ENCODE results near the gene ZCRB1. TPM values are rescaled to one million over a fixed set of nuclear protein-coding genes. Genes with fewer than 3 reads are reported as not detected.

The ZCRB1 gene
- total and polyA plus RNA-seq, 2 experiments from 2014 or later, result 18.1 to 256 TPM

DNA sequence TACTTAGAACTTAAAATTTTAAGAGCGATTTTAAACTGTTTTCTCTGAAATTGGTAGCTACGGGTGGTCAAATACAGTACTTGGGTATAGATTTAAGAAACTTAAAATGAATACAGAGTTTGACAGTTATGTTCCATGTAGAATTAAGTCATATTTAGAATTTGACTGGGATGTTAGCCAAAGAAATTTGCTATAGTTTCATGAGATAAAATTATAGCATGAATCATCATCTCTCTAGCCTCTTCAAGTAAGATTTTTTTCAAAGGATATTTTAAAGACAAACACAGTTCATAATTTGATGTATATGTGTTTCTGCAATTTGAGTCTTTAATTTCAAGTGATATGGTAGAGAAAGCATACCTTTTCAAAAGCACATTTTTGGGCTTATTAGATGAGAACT, 41.0 kb downstream of the ZCRB1 start:
- Histone ChIP-seq H3K79me2 (replicated peaks; ENCODE audit: insufficient read depth) (no peaks in the 10 kb centered on the region), H3K27ac (ENCODE audit: low read depth) (no peak overlapping the region), H3F3A (replicated peaks; ENCODE audit: low read depth) (no peaks in the 10 kb centered on the region), H3K36me3 (ENCODE audit: insufficient read depth) (no peaks in the 10 kb centered on the region), H3K4me2 (no peak overlapping the region), H3K27me3 (ENCODE audit: insufficient read depth) (no peaks in the 10 kb centered on the region), H3K4me1 (ENCODE audit: insufficient read depth) (no peaks in the 10 kb centered on the region), H3K4me3 (no peak overlapping the region), H4K20me1 (replicated peaks; ENCODE audit: insufficient read depth) (no peaks in the 10 kb centered on the region), H2AFZ (no peak overlapping the region), H3K9me2 (ENCODE audit: insufficient read depth) (no peaks in the 10 kb centered on the region)
- no peak for TF ChIP-seq ZNF114 (CRISPR knock-in tag; IDR thresholded peaks at IDR 0.05)
- no peak for TF ChIP-seq CREB1 (CRISPR knock-in tag; IDR thresholded peaks at IDR 0.05; ENCODE audit: low read depth)
- H3K36me3 Mint-ChIP-seq (ENCODE audit: low read depth), result no peaks in the 10 kb centered on the region
- H3K4me1 Mint-ChIP-seq, result no peaks in the 10 kb centered on the region
- H3K9me3 Mint-ChIP-seq, result no peaks in the 10 kb centered on the region
- ATAC-seq, result no peak
- H3K27ac Mint-ChIP-seq, result no peak overlapping the region
- H3K27me3 Mint-ChIP-seq (ENCODE audit: insufficient read depth, low read depth, poor library complexity), result no peaks in the 10 kb centered on the region
- DNase-seq (ENCODE audit: low spot score), result no peak
- no peak overlapping the region for H3K4me3 Mint-ChIP-seq

- Histone ChIP-seq H3K4me3 (no peak overlapping the region), H3K27me3 (ENCODE audit: insufficient read depth) (no peaks in the 10 kb centered on the region), H3F3A (replicated peaks; ENCODE audit: low read depth) (no peaks in the 10 kb centered on the region), H3K4me2 (no peak overlapping the region), H4K20me1 (replicated peaks; ENCODE audit: insufficient read depth) (no peaks in the 10 kb centered on the region), H3K4me1 (ENCODE audit: insufficient read depth) (no peaks in the 10 kb centered on the region), H3K36me3 (ENCODE audit: insufficient read depth) (no peaks in the 10 kb centered on the region), H3K79me2 (replicated peaks; ENCODE audit: insufficient read depth) (no peaks in the 10 kb centered on the region), H3K27ac (ENCODE audit: low read depth) (no peak overlapping the region), H3K9me2 (ENCODE audit: insufficient read depth) (no peaks in the 10 kb centered on the region), H2AFZ (no peak overlapping the region)
- no peak overlapping the region for H3K4me3 Mint-ChIP-seq
- ATAC-seq (no peak), DNase-seq (ENCODE audit: low spot score) (no peak)
- no peaks in the 10 kb centered on the region for H3K9me3 Mint-ChIP-seq
- H3K27ac Mint-ChIP-seq, result no peak overlapping the region
- no peaks in the 10 kb centered on the region for H3K4me1 Mint-ChIP-seq
- no peaks in the 10 kb centered on the region for H3K27me3 Mint-ChIP-seq (ENCODE audit: insufficient read depth, low read depth, poor library complexity)
- no peaks in the 10 kb centered on the region for H3K36me3 Mint-ChIP-seq (ENCODE audit: low read depth)
- TF ChIP-seq NANOG (IDR thresholded peaks at IDR 0.05; ENCODE audit: borderline replicate concordance), result no peak
- TF ChIP-seq EZH2phosphoT487 (IDR thresholded peaks at IDR 0.05; ENCODE audit: unreplicated experiment), result no peak
- no peak for TF ChIP-seq ZNF462 (CRISPR knock-in tag; IDR thresholded peaks at IDR 0.05)
- TF ChIP-seq, protein P1, sequence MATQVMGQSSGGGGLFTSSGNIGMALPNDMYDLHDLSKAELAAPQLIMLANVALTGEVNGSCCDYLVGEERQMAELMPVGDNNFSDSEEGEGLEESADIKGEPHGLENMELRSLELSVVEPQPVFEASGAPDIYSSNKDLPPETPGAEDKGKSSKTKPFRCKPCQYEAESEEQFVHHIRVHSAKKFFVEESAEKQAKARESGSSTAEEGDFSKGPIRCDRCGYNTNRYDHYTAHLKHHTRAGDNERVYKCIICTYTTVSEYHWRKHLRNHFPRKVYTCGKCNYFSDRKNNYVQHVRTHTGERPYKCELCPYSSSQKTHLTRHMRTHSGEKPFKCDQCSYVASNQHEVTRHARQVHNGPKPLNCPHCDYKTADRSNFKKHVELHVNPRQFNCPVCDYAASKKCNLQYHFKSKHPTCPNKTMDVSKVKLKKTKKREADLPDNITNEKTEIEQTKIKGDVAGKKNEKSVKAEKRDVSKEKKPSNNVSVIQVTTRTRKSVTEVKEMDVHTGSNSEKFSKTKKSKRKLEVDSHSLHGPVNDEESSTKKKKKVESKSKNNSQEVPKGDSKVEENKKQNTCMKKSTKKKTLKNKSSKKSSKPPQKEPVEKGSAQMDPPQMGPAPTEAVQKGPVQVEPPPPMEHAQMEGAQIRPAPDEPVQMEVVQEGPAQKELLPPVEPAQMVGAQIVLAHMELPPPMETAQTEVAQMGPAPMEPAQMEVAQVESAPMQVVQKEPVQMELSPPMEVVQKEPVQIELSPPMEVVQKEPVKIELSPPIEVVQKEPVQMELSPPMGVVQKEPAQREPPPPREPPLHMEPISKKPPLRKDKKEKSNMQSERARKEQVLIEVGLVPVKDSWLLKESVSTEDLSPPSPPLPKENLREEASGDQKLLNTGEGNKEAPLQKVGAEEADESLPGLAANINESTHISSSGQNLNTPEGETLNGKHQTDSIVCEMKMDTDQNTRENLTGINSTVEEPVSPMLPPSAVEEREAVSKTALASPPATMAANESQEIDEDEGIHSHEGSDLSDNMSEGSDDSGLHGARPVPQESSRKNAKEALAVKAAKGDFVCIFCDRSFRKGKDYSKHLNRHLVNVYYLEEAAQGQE (IDR thresholded peaks at IDR 0.05; ENCODE audit: unreplicated experiment), result no peak
- TF ChIP-seq JUNB (IDR thresholded peaks at IDR 0.05; ENCODE audit: unreplicated experiment), result no peak
- TF ChIP-seq POLR2AphosphoS5 (IDR thresholded peaks at IDR 0.05; ENCODE audit: low read depth), result no peak
- TF ChIP-seq, protein P2, sequence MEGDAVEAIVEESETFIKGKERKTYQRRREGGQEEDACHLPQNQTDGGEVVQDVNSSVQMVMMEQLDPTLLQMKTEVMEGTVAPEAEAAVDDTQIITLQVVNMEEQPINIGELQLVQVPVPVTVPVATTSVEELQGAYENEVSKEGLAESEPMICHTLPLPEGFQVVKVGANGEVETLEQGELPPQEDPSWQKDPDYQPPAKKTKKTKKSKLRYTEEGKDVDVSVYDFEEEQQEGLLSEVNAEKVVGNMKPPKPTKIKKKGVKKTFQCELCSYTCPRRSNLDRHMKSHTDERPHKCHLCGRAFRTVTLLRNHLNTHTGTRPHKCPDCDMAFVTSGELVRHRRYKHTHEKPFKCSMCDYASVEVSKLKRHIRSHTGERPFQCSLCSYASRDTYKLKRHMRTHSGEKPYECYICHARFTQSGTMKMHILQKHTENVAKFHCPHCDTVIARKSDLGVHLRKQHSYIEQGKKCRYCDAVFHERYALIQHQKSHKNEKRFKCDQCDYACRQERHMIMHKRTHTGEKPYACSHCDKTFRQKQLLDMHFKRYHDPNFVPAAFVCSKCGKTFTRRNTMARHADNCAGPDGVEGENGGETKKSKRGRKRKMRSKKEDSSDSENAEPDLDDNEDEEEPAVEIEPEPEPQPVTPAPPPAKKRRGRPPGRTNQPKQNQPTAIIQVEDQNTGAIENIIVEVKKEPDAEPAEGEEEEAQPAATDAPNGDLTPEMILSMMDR (conservative IDR thresholded peaks at IDR 0.05; ENCODE audit: low read depth in 2 of 2), result no peak
- no peak for TF ChIP-seq ZNF114 (CRISPR knock-in tag; IDR thresholded peaks at IDR 0.05)
- TF ChIP-seq CREB1 (CRISPR knock-in tag; IDR thresholded peaks at IDR 0.05; ENCODE audit: low read depth), result no peak
- no peak for TF ChIP-seq STAT1 (IDR thresholded peaks at IDR 0.05; ENCODE audit: unreplicated experiment)
Measured at GRCh38 chr12:42284157-42284556, 41.7 kb downstream of the ZCRB1 start.
